Upper lobe of left lung (tissue), 4 donors: ENCODE data around the gene DSTN.

ENCODE experiments used
- CTCF ChIP-seq, 6 experiments: fragments of 450-650 bp in 4 of 6; fragments of 200-600 bp in 2 of 6; sonication (generic) in 2 of 6; IDR thresholded peaks; one replicate each; pipeline ENCODE4 v1.5.1; 2016 to 2019; ENCODE audit warnings: antibody characterized with exemption in 6 of 6
- POLR2AphosphoS5 ChIP-seq, 2 donors: sonication (generic); formaldehyde crosslinking; IDR thresholded peaks; one replicate each; pipeline ENCODE4 v1.5.1; 2017; ENCODE audit warnings: antibody characterized with exemption in 2 of 2

GRCh38 chr20:17542481-17542880 lies 27.4 kb upstream of the DSTN start:
- TF ChIP-seq CTCF (IDR thresholded peaks at IDR 0.05) (no peak), POLR2AphosphoS5 (IDR thresholded peaks at IDR 0.05) (no peak)
